NCI-H1092 (cell line): ENCODE data around the gene TXNRD2.

Source experiments
- DNase-seq: peaks from one replicate; lab custom pipeline; 2025; lab: John Stamatoyannopoulos, UW

Gene TXNRD2

DNA sequence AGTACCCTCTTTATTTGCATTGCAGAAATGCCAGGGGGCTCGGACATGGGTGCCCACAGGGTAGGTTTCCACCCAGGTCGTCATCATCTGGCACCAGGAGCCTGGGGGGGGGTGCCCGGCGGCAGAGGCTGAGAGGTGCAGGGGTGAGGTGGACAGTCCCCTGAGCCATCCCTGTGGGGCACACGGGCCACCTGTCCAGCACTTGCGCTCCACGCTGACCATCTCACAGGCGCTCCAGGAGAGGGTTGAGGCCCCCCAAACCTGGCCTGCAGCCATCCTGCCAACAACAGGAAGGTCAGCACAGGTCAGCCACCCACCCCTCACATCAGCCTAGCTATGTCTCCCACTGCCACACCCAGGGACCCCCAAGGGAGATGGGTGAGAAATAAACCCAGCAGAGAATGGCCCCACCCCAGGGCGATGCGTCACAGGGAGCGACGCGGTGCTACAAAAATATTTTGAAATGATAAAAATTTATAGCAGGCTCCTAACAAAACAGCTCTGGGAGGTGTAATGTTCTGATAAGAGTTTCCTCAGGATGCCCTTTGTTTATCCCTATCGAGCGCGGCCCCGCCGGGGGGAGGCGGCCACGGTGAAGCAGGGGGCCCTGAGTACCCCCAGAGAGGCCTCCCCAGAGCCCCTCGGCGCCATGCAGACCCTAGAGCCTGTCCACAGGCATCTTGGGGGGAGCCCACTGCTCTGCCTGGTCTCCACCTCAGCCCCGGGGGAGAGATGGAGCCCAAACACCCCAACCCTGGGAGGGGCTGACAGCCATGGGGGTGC, 65.9 kb downstream of the TXNRD2 start:
- no peak for DNase-seq

DNA sequence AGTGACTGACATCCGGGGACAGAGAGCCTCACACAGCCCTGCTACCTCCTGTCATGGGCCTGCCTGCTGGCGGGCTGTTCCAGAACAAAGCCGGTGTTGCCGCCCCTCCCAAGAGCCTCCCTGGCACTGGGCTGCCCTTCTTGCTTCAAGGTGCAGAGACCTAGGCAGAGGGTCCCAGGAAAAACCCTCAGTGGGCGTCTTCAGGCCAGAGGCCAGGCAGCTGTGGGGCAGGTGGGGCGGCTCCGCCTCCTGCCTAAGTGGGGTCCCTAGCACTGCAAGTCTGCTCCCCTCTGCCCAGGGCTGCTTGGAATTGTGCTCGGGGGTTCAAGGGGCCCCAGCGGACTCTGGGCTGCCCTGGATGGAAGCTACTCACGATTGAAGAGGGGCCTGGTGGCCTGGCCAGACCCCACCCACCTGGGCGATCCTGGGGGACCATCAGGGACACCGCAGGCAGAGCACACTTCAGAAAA, 66.5 kb downstream of the TXNRD2 start:
- DNase-seq = no peak

DNA sequence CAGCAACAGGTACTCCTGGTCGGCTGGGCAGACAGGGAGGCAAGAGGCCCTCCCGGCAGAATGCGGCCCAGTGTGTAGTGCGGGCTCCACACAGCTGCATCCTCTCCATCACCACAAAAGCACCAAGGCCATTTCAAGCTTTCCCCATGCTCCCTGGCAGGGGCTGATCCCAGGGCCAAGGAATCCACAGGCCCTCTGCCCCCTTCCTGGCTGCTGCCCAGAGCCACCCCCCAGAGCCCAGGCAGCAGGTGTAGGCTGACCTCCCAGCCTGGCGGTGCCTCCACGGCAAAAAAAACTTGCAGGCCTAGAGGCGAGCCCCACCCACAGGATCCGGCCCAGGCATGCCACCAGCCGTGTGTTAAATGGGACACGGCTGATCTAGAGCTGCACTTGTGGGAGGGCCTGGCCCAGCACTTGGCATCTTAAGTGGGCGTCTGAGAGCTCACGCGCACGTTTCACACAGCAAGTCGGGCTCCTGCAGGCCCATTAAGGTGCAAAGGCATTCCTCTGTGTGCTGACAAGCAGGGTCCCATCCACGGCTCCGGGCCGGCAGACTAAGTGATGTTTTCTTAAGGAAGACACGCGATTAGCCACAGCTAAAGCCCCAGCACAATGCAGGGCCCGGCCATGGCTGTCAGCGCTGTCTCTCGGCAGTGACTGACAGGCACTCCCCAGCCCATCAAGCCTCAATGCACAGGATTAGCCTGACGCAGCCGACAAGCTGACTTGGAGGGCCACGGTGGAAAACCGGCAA, 67.1 kb downstream of the TXNRD2 start:
- no peak for DNase-seq

DNA sequence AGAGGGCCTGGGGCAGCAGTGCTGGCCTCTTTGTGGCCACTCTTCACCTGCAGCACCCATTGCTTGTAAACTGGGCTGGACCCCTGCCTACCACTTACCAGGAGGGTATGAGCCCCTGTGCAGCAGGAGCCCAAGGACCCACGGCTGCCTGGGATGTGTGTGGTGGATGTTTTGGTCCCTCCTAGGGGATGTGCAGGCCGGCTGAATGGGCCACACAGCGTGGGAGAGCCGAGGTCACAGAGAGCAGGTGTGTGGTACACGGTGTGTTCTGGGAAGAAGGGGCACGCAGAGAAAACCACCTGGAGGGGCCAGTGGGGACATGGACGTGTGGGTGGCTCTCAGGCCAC, 67.7 kb downstream of the TXNRD2 start:
- no peak for DNase-seq

DNA sequence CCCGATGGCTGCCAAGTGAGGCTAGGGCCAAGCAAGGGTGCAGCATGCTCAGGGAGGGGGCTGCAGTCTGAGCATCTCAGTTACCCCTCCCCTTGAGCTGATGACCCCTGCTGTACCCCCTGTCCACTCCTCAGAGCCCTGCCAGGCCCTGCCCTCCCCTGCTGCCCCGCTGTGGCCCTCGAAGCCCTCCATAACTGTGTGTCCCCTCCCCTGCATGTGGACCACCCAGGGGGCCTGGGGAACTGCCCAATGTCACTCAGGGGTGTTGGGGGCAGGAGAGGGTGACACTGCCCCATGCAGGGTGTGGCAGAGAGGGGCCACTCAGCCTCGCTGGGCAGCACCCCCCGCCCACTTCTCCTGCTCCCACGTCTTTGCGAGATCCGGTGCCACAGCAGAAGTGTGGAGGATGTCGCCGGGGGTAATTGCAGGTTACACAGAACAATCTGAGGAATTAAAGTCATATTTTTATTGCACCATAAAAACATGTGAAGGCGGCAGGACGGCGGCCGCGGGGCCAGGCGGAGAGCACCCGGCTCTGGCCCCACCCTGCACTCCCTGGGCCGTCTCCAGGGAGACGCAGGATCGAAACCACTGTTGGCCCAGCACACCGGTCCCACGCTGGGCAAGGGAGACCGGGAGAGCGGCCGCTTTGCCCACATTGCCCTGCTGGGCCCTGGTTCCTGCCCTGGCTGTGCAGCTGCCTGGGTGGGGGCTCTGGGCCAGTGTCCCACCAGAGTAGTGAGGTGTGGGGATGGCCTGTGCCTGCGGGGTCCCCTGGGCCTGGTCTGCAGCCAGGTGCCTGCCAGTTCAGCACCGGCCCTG, 68.3 kb downstream of the TXNRD2 start:
- DNase-seq = no peak

DNA sequence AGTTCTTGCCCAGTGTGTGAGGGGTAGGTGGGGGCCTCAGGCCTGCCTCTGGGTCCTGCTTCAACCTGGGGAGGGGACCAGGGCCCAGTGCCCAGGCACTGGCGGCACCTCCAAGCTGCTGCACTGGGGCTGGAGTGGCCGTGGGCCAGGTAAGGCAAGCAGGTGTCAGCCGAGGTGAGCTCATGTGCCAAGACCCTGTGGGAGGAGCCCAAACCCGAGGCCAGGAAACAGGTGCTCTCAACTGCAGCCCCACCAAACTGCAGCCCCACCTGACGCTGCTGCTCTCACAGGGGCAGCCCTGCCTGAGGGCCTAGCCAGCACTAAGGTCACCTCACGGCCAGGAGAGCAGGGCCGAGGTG, 68.9 kb downstream of the TXNRD2 start:
- no peak for DNase-seq

DNA sequence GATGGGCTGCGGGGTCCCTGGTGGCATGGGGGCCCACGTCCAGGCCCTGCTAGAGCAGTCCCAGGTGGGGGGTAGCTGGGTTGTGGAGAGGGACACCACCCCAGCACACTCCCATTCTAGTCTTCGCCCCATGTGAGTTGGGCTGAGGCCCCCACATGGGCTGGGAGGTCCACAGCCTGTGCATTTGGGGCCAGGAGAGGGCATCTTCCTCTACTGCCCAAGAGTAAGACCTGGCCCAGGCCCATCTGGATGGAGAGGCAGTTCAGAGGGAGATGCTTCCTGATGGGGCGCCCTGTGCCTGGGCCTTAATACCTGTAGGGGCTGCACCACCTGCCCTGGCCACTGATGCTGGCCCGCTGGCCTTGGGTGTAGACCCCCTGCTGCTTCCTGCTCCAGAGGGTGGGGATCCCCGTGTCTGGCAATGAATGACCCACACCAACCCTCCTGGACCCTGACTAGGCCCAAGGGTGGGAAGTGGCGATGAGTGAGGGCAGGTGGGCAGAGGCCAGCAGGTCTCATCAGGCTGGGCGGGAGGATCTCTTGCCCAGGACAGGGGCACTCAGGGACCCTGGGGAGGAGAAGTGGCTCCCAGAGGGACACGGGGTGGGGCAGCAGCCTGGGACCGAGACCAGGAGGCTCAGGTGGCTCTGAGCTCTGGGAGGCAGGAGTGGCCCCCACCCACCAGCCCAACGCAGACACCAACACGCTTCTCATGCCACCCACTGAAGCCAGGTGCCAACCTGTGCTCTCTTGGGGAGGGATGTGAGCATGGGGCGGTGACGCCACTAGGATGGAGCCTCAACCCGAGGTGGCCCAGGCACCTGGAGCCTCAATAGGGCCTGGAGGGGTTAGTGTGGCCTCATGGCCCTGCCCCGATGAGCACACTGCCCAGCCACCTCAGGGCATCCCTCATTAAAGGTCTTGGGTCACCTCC, 69.5 kb downstream of the TXNRD2 start:
- DNase-seq = no peak

DNA sequence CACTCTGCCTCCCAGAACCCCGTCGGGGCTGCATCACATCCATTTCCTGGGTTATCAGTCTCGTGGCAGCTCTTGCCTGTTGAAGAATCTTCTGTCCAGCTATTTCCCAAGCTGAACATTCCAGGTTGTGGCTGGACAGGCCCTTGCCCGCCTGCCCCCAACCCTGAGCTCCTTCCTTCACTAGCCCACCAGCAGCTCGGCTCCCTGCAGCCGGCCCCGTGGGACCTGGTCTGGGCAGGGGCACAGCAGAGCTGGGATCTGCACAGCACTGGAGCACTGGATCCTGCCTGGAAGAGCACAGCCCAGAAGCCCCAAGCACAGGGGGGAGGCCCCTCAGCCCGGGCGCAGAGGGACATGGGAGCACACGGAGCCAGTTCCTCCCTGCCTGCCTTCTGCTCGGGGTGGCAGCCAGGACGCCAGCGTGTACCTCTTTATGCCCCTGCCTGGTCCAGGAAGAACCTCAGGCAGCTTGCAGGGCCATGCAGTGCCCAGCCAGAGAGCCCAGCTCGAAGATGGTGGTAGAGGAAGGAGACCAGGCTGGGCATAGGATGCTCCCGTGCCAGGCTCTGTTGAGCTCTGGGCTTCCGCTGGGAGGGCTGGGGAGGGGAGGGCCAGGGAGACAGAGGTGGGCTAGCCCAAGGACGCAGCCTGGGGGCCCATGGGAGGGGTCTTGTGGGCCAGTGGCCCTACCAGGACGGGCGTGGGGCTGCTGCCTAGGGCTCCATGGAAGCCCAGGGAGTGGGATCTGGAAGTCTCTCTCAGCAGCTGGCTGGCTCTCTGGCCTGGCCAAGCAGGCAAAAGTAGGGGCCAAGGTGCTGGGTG, 70.4 kb downstream of the TXNRD2 start:
- no peak for DNase-seq

DNA sequence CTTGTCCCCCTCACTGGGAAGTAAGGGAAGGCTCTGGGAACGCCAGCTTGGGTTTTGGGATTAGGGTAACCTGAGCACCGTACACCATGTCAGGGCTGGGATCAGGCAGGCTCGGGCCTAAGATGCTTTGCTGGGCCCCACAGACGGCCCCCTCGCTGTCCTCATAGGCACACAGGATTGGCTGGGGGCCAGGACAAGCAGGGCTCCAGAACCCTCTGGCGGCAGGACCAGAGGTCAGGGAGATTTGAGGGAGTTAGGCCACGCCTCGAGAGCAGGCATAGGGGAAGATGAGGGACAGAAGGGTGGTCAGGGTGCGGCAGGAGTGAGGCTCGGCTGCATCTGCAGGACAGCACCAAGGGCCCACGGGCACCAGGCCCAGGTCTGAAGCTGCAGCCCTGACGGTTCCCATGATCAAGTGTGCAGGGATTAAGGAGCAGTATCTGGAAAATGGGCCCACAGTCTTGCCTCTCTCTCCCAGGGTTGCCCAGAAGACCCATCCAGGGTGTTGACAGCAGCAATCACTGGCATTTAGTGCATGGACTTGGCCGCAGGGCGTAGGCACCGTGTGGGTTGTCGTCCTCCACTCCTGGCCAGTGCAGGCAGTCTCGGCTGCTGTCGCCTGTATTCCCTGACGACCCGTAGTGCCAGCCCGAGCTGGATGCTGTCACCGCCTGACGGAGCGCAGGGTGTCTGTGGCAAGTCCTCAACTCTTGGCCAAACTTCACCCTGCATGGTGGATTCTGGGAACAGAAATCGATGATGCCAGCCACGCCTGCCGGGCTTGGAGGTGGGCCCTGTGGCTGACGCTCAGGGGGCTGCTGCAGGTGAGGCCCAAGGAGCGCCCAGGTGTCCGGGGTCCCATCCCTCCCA, 71.2 kb downstream of the TXNRD2 start:
- DNase-seq = no peak

DNA sequence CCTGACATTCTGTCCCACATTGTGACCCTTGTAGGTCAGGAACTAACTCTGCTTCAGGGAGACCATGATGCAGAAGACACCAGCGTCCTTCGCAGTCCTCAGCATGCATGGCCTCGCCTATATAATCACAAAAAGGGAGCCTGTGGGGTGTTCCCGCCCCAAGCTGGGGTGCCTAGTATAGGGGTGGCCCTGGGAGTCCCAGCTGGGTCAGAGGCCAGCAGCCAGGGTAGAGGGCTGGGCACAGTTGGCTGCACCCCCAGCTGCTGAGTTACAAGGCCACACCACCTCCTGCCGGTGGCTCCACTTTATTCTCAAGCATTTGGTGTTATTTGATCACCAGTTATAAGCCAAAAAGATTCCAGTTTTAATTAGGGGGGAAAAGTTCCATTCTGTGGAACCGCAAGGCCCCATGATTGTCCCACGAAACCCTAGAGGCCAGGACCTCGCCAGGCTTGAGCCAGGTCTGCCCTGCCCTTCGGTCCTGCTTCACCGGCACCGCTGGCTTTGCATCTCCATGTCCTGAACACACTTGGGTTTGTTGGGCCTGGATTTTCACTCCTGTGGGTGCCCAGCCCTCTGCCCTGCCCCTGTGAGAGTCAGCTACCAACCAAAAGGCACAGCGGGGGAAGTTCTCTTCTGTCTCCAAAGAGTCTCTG, 72.0 kb downstream of the TXNRD2 start:
- no peak for DNase-seq

DNA sequence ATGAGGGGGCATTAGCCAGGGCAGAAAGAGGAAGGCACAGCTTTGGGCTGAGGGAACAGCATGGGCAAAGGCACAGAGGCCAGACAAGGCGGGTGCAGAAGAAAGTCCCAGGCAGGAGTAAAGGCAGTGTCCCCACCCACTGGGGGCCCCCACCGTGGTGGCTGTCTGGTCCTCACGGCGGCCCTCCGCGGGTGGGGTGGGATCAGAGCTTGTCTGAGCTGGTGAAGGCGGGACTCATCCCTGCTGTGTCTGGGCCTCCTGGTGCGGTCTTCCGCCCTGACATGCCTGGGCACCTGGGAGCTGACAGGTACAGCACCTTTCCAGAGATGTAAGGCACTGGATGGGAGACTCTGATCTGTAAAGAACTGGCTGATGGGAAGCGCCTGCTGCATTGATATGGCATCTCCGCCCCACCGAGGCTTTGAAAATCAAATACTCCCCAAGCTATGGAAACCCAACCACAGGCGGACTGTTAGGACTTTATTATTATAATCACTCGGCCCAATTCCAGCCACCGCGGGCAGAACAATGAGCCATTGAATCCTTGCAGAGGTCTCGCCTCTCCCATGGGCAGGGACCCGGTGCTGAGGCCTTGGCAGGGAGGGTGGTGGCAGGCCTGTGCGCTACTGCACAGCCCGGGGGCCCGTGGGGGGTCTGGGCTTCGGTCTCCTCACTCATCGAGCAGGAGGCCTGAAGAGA, 72.7 kb downstream of the TXNRD2 start:
- no peak for DNase-seq

DNA sequence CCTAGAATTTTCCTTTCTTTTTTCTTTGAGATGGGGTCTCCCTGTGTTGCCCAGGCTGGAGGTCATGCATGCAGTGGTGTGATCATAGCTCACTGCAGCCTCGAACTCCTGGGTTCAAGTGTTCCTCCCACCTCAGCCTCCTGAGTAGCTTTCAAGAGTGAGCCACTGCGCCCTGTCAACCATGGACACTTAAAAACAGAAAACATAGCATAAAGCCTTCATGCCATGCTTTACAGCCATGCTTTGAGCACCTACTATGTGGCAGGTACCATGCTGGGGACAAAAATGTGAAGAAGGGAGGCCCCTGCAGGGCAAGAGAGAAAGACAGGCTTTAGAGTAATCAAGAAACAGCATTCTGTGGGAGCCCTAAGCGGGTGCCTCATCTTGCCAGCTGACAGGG, 73.3 kb downstream of the TXNRD2 start:
- no peak for DNase-seq

DNA sequence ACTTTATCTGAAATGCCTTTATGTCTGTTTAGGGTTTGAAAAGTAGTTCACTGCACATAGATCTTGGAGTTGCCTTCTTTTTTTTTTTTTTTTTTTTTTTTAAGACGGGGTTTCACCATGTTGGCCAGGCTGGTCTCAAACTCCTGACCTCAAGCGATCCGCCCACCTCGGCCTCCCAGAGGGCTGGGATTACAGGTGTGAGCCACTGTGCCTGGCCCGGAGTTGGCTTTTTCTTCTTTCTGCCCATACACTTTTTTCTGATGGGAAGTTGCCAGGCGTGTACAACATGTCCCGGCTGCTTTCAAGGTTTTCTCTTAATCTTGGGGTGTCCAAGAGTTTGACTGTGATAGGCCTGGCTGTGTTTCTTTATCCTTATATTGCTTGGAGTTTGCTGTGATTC, 74.0 kb downstream of the TXNRD2 start:
- no peak for DNase-seq

DNA sequence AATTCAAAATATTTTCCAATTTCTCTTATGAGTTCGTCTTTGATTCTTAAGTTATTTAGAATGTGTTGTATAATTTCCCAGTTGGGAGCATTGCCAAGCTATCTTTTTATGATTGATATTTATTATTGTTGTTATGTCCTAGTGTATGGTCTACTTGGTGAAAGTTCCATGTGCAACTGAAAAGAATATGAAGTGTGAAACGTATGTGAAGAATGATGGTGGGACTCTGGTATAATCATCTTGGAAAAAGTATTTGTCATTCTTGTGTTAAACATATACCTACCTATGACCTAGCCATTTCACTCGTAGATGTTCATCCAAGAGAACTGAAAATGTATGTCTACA, 75.0 kb downstream of the TXNRD2 start:
- no peak for DNase-seq

DNA sequence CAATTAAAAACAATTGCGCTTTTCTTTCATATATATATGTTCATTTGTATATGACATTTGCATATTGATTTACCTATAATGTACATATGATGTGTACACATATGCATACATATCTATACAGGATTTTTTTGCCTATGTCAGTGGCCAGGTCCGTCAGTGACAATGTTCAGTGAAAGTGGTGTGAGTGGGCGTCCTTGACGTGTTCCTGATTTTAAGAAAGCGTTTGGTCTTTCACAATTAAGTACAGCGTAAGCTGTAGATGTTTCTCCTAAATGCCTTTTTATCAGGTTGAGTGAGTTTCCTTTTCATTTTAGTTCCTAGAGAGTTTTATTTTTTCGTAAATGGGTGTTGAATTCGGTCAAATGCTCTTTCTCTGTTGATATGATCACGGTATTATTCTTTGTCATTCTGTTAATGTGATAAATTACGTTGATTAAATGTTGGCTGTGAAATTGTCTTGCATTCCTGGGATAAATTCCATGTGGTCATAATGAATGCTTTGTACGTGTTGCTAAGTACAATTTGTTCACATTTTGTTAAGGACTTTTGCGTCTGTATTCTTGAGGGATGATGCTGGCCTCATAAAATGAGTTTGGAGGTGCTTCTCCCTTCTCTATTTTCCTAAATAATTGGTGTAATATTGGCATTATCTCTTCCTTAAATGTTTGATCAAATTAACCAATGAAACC, 76.3 kb downstream of the TXNRD2 start:
- DNase-seq = no peak

DNA sequence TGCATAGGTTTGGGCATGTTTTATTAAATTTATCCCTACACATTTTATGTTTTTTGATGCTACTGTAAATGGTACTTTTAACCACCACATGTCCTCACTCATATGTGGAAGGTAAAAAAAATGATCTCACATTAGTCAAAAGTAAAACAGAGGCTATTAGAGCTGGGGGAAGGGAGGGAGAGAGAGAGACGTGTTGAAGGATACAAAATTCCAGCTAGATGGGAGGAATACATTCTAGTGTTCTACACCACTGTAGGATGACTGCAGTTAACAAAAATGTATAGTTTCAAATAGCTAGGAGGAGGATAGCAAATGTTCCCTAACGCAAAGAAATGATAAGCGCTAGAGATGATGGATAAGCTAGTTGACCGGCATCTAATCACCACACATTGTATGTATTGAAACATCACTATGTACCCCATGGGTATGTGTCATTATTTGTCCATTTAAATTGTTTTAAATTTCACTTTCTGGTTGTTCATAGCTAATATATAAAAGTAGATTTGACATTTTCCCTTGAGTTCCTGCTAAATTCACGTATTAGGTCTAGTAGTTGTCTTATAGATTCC, 77.0 kb downstream of the TXNRD2 start:
- no peak for DNase-seq

DNA sequence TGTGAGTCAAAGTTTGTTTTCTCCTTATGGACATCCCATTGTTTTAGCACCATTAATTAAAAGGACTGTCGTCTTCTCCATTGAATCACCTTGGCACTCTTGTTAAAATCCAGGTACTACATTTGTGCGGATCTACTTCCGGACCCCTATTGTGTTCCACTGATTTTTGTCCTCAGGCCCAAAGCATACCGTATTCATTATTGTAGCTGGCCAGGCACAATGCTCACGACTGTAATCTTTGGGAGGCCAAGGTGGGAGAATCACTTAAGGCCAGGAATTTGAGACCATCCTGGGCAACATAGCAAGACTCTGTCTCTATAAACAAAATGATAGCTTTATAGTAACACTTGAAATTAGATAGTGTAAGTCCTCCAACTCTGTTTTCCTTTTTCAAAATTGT, 78.0 kb downstream of the TXNRD2 start:
- no peak for DNase-seq
